22Rv1 (cell line): ENCODE results near the gene SNED1.

Source experiments
- ZFX ChIP-seq: fragments of 450-650 bp; IDR thresholded peaks from 2 replicates; pipeline ENCODE4 v1.6.1; 2017; ENCODE audit warnings: antibody characterized with exemption, borderline replicate concordance
- TF ChIP-seq, protein P1 (sequence below): fragments of 450-650 bp; IDR thresholded peaks from 2 replicates; pipeline ENCODE4 v1.5.1; 2017; ENCODE audit warnings: mild to moderate bottlenecking

DNA sequence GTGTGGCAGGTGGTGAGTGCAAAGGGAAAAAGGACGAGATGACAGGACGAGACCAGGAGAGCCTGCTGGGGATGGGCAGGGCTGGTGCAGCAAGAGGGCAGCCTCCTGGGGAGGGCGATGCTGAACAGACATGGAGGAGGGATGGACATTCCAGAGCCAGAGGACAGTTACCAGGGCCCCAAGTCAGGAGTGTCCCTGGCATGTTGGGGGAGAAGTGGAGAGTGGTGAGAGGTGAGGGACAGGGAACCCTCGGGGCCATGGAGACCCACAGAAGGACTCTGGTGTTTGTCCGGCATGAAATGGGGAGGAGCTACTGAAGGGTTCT lies 84.6 kb downstream of the SNED1 start:
- TF ChIP-seq, protein P1, sequence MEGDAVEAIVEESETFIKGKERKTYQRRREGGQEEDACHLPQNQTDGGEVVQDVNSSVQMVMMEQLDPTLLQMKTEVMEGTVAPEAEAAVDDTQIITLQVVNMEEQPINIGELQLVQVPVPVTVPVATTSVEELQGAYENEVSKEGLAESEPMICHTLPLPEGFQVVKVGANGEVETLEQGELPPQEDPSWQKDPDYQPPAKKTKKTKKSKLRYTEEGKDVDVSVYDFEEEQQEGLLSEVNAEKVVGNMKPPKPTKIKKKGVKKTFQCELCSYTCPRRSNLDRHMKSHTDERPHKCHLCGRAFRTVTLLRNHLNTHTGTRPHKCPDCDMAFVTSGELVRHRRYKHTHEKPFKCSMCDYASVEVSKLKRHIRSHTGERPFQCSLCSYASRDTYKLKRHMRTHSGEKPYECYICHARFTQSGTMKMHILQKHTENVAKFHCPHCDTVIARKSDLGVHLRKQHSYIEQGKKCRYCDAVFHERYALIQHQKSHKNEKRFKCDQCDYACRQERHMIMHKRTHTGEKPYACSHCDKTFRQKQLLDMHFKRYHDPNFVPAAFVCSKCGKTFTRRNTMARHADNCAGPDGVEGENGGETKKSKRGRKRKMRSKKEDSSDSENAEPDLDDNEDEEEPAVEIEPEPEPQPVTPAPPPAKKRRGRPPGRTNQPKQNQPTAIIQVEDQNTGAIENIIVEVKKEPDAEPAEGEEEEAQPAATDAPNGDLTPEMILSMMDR: no peak
- no peak for TF ChIP-seq ZFX
